ENCODE data around the gene PITX3. TPM values are rescaled to one million over a fixed set of nuclear protein-coding genes. Genes with fewer than 3 reads are reported as not detected.
"Not testable (repeated sequence)": the region's sequence is repeated elsewhere in the genome, so short reads cannot be mapped to it uniquely, and the experiment has no call there.

The PITX3 gene
- total and polyA plus RNA-seq, 9 donors: not detected

- no peaks in the 10 kb centered on the region for H3K9me3 ChIP-seq
- H3K27me3 ChIP-seq: no peaks in the 10 kb centered on the region
- intact Hi-C loops (cut with DNase I): no loop called here
- H3K4me1 ChIP-seq (ENCODE audit: insufficient read depth): peaks cover 5% of the 10 kb centered on the region
- no peak overlapping the region for H3K4me3 ChIP-seq
- DNase-seq: no peak
- H3K27ac ChIP-seq: no peak overlapping the region
- no peaks in the 10 kb centered on the region for H3K36me3 ChIP-seq
- TF ChIP-seq POLR2A (IDR thresholded peaks at IDR 0.05): no peak
These were observed 19.9 kb upstream of the PITX3 start for GRCh38 chr10:102261196-102261595.

GRCh38 chr10:102255404-102255803 is 14.1 kb upstream of the PITX3 start:
- intact Hi-C loops (cut with DNase I): no loop called here
- 93 to 99% (median 94%) methylated on average over 2 of the region's 2 CpGs for WGBS, 3 donors
- TF ChIP-seq EP300 (IDR thresholded peaks at IDR 0.05): no peak
- TF ChIP-seq CTCF (IDR thresholded peaks at IDR 0.05): no peak
- no peak for TF ChIP-seq POLR2A (IDR thresholded peaks at IDR 0.05)
- Histone ChIP-seq H3K27ac (no peak overlapping the region), H3K9me3 (no peaks in the 10 kb centered on the region), H3K27me3 (no peaks in the 10 kb centered on the region), H3K4me1 (ENCODE audit: insufficient read depth) (peaks cover 2% of the 10 kb centered on the region), H3K4me3 (no peak overlapping the region), H3K36me3 (no peaks in the 10 kb centered on the region)
- DNase-seq: no peak

- WGBS, 3 donors: 51 to 76% (median 64%) methylated on average over 1 of the region's 1 CpG
- intact Hi-C loops (cut with DNase I): no loop called here
- peaks cover 2% of the 10 kb centered on the region for H3K4me1 ChIP-seq (ENCODE audit: insufficient read depth)
- no peaks in the 10 kb centered on the region for H3K9me3 ChIP-seq
- no peak overlapping the region for H3K4me3 ChIP-seq
- TF ChIP-seq POLR2A (IDR thresholded peaks at IDR 0.05) (no peak), EP300 (IDR thresholded peaks at IDR 0.05) (no peak), CTCF (IDR thresholded peaks at IDR 0.05) (no peak)
- no peak for DNase-seq
- no peaks in the 10 kb centered on the region for H3K36me3 ChIP-seq
- H3K27ac ChIP-seq: no peak overlapping the region
- no peaks in the 10 kb centered on the region for H3K27me3 ChIP-seq
These were observed 13.1 kb upstream of the PITX3 start for GRCh38 chr10:102254426-102254825.

GRCh38 chr10:102252508-102252907 is 11.2 kb upstream of the PITX3 start:
- 76 to 82% (median 76%) methylated on average over 3 of the region's 3 CpGs for WGBS, 3 donors
- H3K9me3 ChIP-seq; DNase-seq; H3K27ac ChIP-seq; H3K4me1 ChIP-seq (ENCODE audit: insufficient read depth); H3K27me3 ChIP-seq; H3K36me3 ChIP-seq; H3K4me3 ChIP-seq; intact Hi-C loops (cut with DNase I): not testable (repeated sequence)

GRCh38 chr10:102247734-102248133 is 6.4 kb upstream of the PITX3 start:
- no peaks in the 10 kb centered on the region for H3K27me3 ChIP-seq
- TF ChIP-seq EP300 (IDR thresholded peaks at IDR 0.05) (no peak), CTCF (IDR thresholded peaks at IDR 0.05) (no peak), POLR2A (IDR thresholded peaks at IDR 0.05) (no peak)
- DNase-seq: no peak
- no peak overlapping the region for H3K27ac ChIP-seq
- H3K9me3 ChIP-seq: no peaks in the 10 kb centered on the region
- no peaks in the 10 kb centered on the region for H3K36me3 ChIP-seq
- no peak overlapping the region for H3K4me3 ChIP-seq
- H3K4me1 ChIP-seq (ENCODE audit: insufficient read depth): peaks cover 6% of the 10 kb centered on the region
- intact Hi-C loops (cut with DNase I): no loop called here

- no peaks in the 10 kb centered on the region for H3K36me3 ChIP-seq
- H3K27ac ChIP-seq: no peak overlapping the region
- WGBS, 3 donors: 7 to 9% (median 9%) methylated on average over 3 of the region's 3 CpGs
- no peak for TF ChIP-seq EP300 (IDR thresholded peaks at IDR 0.05)
- TF ChIP-seq POLR2A (IDR thresholded peaks at IDR 0.05): no peak
- no peak for TF ChIP-seq CTCF (IDR thresholded peaks at IDR 0.05)
- H3K4me3 ChIP-seq: peak overlapping the region; percentile 90
- H3K4me1 ChIP-seq (ENCODE audit: insufficient read depth): peaks cover 11% of the 10 kb centered on the region
- no peaks in the 10 kb centered on the region for H3K9me3 ChIP-seq
- no peaks in the 10 kb centered on the region for H3K27me3 ChIP-seq
- no peak for DNase-seq
- intact Hi-C loops (cut with DNase I): no loop called here
These were observed 4.9 kb upstream of the PITX3 start for GRCh38 chr10:102246261-102246660.

Measured in ovary (tissue), 9 donors.